Measurements from ENCODE around the gene PARD3B.

PARD3B gene

DNA sequence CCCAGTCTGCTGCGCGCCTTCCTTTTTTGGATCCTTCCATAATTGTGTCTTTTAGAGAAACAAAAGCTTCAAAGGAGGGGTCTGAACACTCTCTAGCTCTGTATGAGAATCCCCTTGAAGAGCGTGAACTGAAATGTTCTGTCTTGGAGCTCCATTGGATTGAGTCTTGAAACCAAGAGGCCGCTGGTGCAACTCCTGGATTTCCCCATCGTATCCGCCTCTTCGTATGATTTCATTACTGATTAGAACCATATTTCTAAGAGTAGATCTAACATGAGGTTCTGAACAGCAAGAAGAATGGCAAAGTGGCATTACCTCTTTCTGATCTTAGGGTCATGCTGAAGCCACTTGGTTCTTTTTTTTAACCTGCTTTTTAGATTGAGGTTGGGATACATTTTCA is 1105.7 kb downstream of the PARD3B start:
- Mint-ChIP-seq H3K9me3 (no peaks in the 10 kb centered on the region), H3K4me3 (no peak overlapping the region), H3K27ac (no peak overlapping the region), H3K4me1 (peaks cover 12% of the 10 kb centered on the region), H3K36me3 (ENCODE audit: low read depth) (no peaks in the 10 kb centered on the region), H3K27me3 (ENCODE audit: low read depth) (peaks cover 29% of the 10 kb centered on the region)
- TF ChIP-seq CTCF (IDR thresholded peaks at IDR 0.05; ENCODE audit: unreplicated experiment in 3 of 3) = no peak

- Mint-ChIP-seq H3K9me3 (no peaks in the 10 kb centered on the region), H3K4me1 (peaks cover 20% of the 10 kb centered on the region), H3K27ac (no peak overlapping the region), H3K27me3 (ENCODE audit: low read depth) (peaks cover 29% of the 10 kb centered on the region), H3K36me3 (ENCODE audit: low read depth) (no peaks in the 10 kb centered on the region), H3K4me3 (no peak overlapping the region)
- no peak for TF ChIP-seq CTCF (IDR thresholded peaks at IDR 0.05; ENCODE audit: unreplicated experiment in 3 of 3)
Measured at GRCh38 chr2:205651719-205652118, 1106.4 kb downstream of the PARD3B start.

DNA sequence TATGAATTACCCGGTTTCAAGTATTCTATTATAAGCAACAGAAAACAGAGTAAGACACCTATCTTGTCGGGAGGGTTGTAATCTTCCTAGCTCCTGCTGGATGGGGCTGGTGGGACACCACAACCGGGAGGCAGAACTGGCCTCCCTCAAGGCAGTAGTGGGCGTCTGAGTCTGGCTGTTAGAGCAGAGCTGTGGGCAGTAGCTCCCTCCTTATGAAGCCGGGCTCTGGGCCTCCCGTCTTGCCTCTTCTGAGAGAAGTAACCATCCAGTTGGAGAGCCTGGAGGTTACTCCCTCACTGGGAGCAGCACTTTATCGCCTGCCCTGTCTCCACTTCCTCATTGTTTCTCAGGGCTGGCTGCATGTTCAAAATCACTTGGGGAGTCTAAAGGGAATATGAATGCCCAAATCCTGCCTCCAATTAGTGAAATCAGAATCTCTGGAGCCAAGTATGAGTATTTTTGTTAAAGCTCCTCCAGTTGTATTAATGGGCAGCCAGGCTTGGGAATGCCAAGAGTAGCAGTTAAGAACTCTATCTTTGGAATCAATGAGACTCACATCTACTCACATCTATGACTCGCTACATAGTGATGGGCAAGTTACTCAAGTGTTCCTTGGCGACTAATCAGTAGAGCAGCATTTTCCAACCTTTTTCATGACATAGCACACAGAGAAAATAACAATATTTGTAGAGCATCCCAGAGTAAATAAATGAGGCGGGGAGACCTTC is 1109.8 kb downstream of the PARD3B start:
- H3K4me3 Mint-ChIP-seq = no peak overlapping the region
- peaks cover 16% of the 10 kb centered on the region for H3K27me3 Mint-ChIP-seq (ENCODE audit: low read depth)
- H3K9me3 Mint-ChIP-seq = no peaks in the 10 kb centered on the region
- TF ChIP-seq CTCF (IDR thresholded peaks at IDR 0.05; ENCODE audit: unreplicated experiment in 3 of 3) = no peak
- H3K27ac Mint-ChIP-seq = no peak overlapping the region
- H3K4me1 Mint-ChIP-seq = peaks cover 27% of the 10 kb centered on the region
- H3K36me3 Mint-ChIP-seq (ENCODE audit: low read depth) = no peaks in the 10 kb centered on the region

DNA sequence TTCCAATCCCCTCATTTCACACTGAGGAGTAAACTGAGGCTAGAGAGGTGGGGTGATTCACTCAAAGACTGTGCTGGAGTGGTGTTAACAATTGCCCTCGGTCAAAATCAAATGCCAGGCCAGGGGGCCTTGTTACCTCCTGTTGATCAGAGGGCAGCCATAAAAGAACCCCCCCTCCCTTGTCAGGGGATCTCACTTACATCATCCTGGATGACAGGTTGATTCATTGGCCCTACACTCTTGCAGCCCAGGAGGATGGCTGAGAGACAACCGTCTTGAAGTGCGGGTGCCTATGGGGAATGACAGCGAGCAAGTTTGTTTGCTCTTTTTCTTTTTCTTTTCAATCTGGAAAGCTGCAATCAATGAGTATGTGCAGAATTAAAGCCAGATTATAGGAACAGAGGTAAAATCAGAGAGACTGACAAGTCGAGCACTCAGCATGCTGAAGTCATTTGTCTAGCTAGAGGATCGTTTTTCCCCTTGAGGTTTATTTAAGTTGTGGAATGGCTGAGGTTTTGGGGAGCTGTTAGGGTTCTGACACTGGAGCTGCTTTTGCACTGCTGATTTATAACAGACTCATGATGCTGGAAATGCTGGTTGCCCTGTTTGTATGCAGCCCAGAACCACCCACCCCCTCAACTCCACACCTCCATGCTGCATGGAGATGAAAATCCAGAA is 1110.6 kb downstream of the PARD3B start:
- Mint-ChIP-seq H3K4me1 (peaks cover 36% of the 10 kb centered on the region), H3K27me3 (ENCODE audit: low read depth) (peaks cover 11% of the 10 kb centered on the region), H3K36me3 (ENCODE audit: low read depth) (no peaks in the 10 kb centered on the region), H3K4me3 (peak overlapping the region in 1 of 3 experiments; percentile 36), H3K9me3 (no peaks in the 10 kb centered on the region), H3K27ac (peak overlapping the region in 2 of 3 experiments; percentile 23 to 40)
- TF ChIP-seq CTCF (IDR thresholded peaks at IDR 0.05; ENCODE audit: unreplicated experiment in 3 of 3) = no peak

- Mint-ChIP-seq H3K36me3 (ENCODE audit: low read depth) (no peaks in the 10 kb centered on the region), H3K4me1 (peaks cover 41% of the 10 kb centered on the region), H3K27me3 (ENCODE audit: low read depth) (peaks cover 11% of the 10 kb centered on the region), H3K9me3 (no peaks in the 10 kb centered on the region), H3K4me3 (peak overlapping the region in 1 of 3 experiments; percentile 36), H3K27ac (peak overlapping the region in 2 of 3 experiments; percentile 23 to 40)
- no peak for TF ChIP-seq CTCF (IDR thresholded peaks at IDR 0.05; ENCODE audit: unreplicated experiment in 3 of 3)
Measured at GRCh38 chr2:205656461-205656860, 1111.2 kb downstream of the PARD3B start.

Measured in nephron (organoid).